ENCODE results near the gene CDC42BPA.

CDC42BPA gene

DNA sequence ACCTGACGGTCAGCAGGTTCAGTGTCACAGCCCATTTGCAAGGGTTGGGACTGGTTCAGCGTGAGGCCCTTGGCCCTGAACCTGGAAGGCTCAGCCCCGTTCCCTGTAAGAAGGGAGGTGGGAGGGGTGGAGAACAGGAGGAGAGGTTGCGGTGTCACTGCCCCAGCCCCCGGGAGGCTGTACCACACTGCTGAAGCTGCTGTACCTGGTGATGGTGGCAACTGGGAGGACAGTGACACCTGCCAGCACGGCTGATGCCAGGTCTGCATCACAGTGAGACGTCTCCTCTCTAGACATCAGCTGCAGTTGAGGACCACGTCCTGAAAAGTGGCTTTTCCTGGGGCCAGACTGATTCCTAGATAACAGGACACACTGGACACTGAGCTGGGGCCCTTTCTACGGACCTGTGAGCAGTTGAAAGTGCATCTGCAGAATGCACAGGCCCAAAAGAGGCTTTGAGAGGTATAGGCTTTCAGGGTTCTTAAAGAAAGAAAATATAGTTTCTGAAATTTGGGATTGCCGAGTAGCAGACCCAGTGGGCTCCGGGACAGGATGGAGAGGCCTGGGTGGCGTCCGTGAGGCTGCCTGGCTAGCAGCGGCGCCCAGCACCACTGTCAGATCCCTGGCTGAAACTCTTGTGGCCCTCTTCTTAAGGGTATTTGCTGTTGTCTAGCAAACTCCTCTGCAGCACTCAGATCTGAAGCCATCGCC lies 330.5 kb downstream of the CDC42BPA start:
- no peak for DNase-seq

DNA sequence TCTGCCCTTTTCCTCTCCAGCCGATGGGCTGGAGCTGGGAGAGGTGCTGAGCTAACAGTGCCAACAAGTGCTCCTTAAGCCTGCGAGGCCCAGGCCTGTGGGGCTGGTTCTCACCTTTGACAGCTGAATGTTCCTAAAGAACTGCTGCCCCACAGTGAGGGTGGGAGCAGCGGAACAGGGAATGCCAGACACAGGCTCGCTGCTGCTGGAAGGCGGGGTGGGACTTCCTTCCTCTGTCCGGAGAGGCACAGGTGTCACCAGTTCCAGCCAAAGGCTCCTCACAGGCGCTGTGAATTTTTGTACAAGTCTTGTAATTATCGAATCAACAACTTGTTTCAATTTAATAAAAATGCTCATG lies 331.1 kb downstream of the CDC42BPA start:
- no peak for DNase-seq

GRCh38 chr1:226986496-226987178 lies 331.7 kb downstream of the CDC42BPA start:
- DNase-seq, result no peak

GRCh38 chr1:226985839-226986463 lies 332.3 kb downstream of the CDC42BPA start:
- no peak for DNase-seq

- DNase-seq, result no peak
Measured at GRCh38 chr1:226985239-226985838, 333.0 kb downstream of the CDC42BPA start.

GRCh38 chr1:226984521-226985238 lies 333.6 kb downstream of the CDC42BPA start:
- DNase-seq, result no peak

GRCh38 chr1:226983992-226984364 lies 334.3 kb downstream of the CDC42BPA start:
- DNase-seq, result no peak

DNA sequence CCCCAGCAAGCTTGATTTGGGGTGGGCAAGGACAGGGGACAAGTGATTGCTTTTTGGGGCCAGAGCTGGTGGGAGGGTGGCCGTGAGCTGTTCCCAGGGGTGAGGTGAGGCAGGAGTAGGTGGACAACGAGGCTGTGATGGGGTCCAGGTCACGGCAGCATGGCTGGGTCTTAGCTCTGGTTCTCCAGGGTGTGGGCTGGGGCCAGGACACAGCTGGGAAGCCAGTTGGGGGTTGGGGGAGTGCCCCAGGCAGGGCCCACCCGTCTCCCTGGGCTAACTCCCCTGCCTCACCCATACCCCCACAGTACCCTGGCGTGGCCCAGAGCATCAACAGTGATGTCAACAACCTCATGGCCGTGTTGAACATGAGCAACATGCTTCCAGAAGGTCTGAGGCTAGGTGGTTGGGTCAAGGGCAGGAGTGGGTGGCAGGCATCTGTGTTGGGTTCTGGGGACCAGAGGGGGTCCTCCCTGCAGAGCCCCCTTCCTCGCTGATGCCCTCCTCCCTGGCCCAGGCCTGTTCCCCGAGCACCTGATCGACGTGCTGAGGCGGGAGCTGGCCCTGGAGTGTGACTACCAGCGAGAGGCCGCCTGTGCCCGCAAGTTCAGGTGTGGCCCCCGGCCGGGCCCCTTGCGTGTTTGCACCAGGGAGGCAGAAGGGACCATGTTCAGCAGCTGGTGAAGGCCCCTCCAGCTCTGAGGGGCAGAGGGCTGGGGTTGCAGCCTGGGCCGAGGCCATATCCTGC lies 334.9 kb downstream of the CDC42BPA start:
- no peak for DNase-seq

- no peak for DNase-seq
Measured at GRCh38 chr1:226982451-226983177, 335.7 kb downstream of the CDC42BPA start.

GRCh38 chr1:226981838-226982237 lies 336.5 kb downstream of the CDC42BPA start:
- no peak for DNase-seq

DNA sequence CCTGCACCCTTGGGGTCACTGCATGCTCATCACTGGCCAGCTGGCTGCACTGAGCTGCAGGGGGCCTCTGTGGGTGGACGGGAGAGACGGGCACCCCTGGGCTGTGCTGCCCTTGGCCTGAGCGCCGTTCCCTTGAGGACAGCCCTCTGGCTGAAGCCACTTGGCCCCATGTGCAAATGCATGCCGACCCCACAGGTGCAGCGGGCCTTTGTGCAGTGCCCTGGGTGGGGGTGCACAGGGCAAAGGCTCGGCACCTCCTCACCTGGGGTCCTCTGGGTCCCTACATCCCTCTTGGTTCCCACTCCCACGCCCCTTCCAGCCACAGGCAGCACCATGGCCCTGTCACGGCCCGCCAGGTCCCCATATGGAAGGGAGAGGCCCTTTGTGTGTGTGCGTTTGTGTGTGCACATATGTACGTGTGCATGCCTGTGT lies 336.9 kb downstream of the CDC42BPA start:
- DNase-seq, result no peak

GRCh38 chr1:226980565-226981385 lies 337.5 kb downstream of the CDC42BPA start:
- DNase-seq, result peak; percentile 35

- DNase-seq, result no peak
Measured at GRCh38 chr1:226980122-226980560, 338.2 kb downstream of the CDC42BPA start.

- DNase-seq, result peak; percentile 35
Measured at GRCh38 chr1:226979517-226980121, 338.7 kb downstream of the CDC42BPA start.

DNA sequence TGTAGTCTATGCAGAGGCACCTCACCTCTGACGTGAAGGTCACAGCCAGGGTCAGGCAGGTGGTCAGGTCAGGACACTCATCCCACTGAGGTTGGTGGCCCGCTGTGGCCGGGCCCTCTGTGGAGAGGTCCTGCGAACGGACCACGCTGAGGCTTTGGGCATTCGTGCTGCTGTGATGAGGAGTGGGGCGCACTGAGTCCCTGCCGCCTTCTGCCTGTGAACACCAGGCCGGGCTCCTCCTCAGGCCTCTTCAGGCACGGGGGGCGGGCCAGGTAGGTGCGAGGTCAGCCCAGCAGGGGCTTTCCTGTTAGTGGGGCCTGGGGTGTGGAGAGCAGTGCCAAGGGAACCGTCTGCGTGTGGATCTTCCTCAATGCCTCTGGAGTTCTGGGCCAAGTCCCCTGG lies 339.2 kb downstream of the CDC42BPA start:
- no peak for DNase-seq

GRCh38 chr1:226978432-226979114 lies 339.7 kb downstream of the CDC42BPA start:
- no peak for DNase-seq

- DNase-seq, result no peak
Measured at GRCh38 chr1:226977643-226978431, 340.5 kb downstream of the CDC42BPA start.

DNA sequence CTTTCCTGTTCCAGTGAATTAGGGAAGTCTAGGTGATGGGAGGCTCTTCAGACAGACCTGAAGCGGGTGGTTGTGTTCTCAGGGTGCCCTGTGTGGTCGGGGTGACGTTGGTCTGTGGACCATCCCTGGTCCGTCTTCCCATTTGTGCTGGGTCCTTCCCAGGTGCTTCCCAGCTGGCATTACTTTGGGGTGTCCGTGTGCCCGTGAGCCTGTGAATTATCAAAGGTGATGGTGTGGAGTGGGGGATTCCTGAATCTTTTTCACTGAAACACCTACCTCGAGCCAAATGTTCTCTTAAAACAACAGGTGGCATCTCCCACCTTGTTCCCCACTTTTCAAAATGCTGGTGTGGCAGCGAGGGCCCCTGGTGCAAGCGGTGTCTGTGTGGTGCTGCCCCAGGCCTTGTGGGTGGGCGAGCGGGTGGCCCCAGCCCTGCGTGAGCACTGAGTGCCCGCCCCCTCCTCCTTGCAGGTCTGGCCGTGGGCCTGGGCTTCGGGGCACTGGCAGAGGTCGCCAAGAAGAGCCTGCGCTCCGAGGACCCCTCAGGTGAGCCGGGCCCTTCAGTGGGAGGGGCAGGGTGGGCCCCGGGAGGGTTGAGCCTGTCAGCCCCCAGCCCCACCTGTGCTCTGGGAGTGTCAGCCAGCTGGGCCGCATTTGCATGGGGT lies 341.2 kb downstream of the CDC42BPA start:
- DNase-seq, result no peak
